Embryonic facial prominence (tissue), 1 donor: ENCODE measurements around the gene KRIT1.
"Not testable (repeated sequence)": the region's sequence is repeated elsewhere in the genome, so short reads cannot be mapped to it uniquely, and the experiment has no call there.

Experiments used
- DNase-seq: peaks from one replicate; pipeline ENCODE4 v3.0.0-alpha.2; 2016; ENCODE audit errors: extremely low spot score

KRIT1 gene

GRCh38 chr7:92245487-92246359 is at the start of gene KRIT1, which contains the start of gene ANKIB1:
KRIT1 (minus strand) TSS chr7:92245914; CDS start chr7:92242135, 3,779 bp downstream.
ANKIB1 (plus strand) TSS chr7:92245974; CDS start chr7:92294979, 49,005 bp downstream.
- DNase-seq: peak; percentile 83

GRCh38 chr7:92295391-92295790 is 49.7 kb upstream of the KRIT1 start:
- DNase-seq: no peak

GRCh38 chr7:92293896-92294590 is 48.3 kb upstream of the KRIT1 start:
- DNase-seq: no peak

DNA sequence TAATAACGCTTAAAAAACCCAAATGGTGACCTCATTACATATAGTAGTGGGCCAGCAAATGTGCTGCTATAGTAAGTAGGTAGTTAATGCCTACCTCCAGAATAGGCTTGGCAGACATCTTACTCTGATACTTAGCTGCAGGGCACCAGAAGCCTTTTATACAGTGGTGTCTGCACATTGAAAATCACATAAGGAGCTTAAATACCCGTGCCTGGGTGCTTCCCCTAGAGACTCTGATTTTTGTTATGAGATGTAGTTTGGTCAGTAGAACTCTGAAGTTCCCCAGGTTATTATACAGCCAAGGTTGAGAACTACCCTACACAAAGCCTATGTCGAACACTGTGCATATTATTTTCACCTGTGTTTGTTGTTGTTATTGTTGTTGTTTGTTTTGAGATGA is 47.3 kb upstream of the KRIT1 start:
- DNase-seq: no peak

DNA sequence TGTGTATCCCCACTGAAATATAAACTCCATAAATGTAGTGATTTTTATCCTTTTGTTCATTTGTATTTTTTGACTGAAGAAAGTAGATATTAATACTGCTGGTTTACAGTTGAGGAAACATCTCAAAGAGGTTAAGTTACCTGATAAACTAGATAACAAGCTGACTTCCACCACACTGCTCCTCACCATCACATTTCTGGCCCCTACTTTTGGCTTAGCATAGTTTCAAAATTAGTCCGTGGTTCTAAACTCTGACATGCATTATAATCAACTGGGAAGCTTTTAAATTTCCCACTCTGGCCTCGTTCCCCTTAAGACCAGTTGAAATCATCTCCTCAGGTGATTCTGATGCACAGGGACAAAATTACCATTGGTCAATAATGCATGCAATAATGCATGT is 43.6 kb upstream of the KRIT1 start:
- no peak for DNase-seq

- DNase-seq: no peak
Observed at GRCh38 chr7:92282930-92283329, 37.2 kb upstream of the KRIT1 start.

DNA sequence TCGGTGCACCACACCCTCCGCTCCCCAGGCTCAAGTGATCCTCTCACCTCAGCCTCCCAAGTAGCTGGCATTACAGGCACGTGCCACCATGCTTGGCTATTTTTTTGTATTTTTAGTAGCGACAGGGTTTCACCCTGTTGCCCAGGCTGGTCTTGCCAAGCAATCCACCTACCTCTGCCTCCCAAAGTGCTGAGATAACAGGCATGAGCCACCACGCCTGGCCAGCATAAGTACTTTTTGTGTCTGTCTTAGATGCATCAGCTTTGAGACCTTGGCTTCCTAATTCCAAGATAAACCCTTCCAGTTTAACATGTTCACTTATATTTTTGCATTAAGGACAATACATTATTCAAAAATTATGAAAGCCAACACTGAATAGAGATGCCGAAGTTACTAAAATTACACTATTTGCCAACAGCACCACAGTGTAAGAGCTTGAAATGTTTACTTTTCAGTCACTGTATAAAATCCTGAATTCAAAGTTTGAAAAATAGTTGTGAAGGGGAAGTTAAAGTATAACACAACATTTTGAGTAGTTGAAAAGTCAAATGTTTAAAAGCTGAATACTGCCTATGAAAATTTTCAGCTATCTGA is 36.6 kb upstream of the KRIT1 start:
- no peak for DNase-seq

GRCh38 chr7:92281031-92281430 is 35.3 kb upstream of the KRIT1 start:
- no peak for DNase-seq

GRCh38 chr7:92279396-92280031 is 33.8 kb upstream of the KRIT1 start:
- DNase-seq: no peak

DNA sequence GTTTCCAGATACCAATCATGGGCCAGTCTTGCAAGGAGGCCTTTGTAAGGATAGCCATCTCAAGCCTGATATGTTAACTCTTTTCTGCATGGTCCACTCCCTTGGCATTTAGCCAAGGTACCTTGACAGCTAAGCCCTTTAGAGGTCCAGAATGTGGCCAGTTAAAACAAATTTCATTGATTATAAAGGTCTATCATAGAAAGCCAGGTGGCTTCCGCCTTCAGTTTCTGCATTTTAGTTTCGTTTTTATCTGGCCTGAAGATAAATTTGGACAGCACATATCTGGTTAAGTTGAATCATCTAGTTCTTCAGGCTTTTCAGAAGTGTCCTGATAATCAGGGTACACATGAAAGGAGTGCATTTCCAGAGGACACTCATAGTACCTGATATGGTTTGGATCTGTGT is 30.7 kb upstream of the KRIT1 start:
- no peak for DNase-seq

- DNase-seq: no peak
Observed at GRCh38 chr7:92275327-92275726, 29.6 kb upstream of the KRIT1 start.

- DNase-seq: no peak
Observed at GRCh38 chr7:92268921-92269320, 23.2 kb upstream of the KRIT1 start.

GRCh38 chr7:92266415-92267241 is 20.9 kb upstream of the KRIT1 start:
- DNase-seq: no peak

DNA sequence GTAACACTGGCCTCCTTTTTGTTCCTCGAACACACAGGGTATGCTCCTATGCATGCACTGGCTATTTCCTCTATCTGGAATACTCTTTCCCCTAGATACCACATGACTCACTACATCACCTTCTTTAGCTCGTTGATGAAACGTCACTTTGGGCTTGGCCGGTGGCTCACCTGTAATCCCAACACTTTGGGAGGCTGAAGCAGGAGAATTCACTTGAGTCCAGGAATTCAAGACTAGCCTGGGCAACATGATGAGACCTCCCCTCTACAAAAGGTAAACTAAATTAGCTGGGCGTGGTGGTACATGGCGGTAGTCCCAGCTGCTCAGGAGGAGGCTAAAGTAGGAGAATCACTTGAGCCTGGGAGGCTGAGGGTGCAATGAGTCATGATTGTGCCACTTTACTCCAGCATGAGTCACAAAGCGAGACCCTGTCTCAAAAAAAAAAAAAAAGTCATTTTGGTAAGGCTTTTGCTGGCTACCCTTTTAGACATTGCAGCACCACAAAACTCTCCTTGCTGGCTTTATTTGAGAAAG is 14.6 kb upstream of the KRIT1 start:
- no peak for DNase-seq

- DNase-seq: no peak
Observed at GRCh38 chr7:92259610-92260247, 14.0 kb upstream of the KRIT1 start.

- DNase-seq: no peak
Observed at GRCh38 chr7:92259062-92259461, 13.3 kb upstream of the KRIT1 start.

GRCh38 chr7:92255308-92255707 is 9.6 kb upstream of the KRIT1 start:
- DNase-seq: no peak

DNA sequence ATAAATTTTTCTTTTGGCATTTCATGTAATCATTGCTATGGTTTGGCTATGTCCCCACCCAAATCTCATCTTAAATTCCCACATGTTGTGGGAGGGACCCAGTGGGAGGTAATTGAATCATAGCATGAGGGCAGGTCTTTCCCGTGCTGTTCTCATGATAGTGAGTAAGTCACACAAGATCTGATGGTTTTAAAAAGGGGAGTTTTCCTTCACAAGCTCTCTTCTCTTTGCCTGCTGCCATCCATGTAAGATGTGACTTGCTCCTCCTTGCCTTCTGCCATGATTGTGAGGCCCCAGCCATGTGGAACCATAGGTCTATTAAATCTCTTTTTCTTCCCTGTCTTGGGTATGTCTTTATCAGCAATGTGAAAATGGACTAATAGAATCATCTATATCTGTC is 9.1 kb upstream of the KRIT1 start:
- not testable (repeated sequence) for DNase-seq

- no peak for DNase-seq
Observed at GRCh38 chr7:92253251-92253650, 7.5 kb upstream of the KRIT1 start.

- no peak for DNase-seq
Observed at GRCh38 chr7:92251181-92251580, 5.5 kb upstream of the KRIT1 start.
